Left renal pelvis (tissue), 4 donors: ENCODE results near the gene ADAMTS6. TPM values are rescaled to one million over a fixed set of nuclear protein-coding genes. Genes with fewer than 3 reads are reported as not detected.
"Not testable (repeated sequence)": the region's sequence is repeated elsewhere in the genome, so short reads cannot be mapped to it uniquely, and the experiment has no call there.

Experiments
- DNase-seq, 4 donors: peaks; one replicate each; pipeline ENCODE4 v3.0.0-alpha.2; 2013; ENCODE audit warnings: low read depth in 4 of 4, low spot score in 3 of 4
- polyA plus RNA-seq, 4 donors: library from polyadenylated mRNA; unstranded; fragments of 120-200 nt; gene quantifications; one replicate each; pipeline ENCODE4 v1.2.1, GENCODE V29; 2013; ENCODE audit not compliant: insufficient read length in 4 of 4

ADAMTS6 gene
- polyA plus RNA-seq, 4 donors, result 2.6 to 8.1 (median 3.0) TPM

- no peak for DNase-seq
Observed at GRCh38 chr5:65209341-65209740, 272.4 kb downstream of the ADAMTS6 start.

- no peak for DNase-seq
Observed at GRCh38 chr5:65204966-65205365, 276.8 kb downstream of the ADAMTS6 start.

DNA sequence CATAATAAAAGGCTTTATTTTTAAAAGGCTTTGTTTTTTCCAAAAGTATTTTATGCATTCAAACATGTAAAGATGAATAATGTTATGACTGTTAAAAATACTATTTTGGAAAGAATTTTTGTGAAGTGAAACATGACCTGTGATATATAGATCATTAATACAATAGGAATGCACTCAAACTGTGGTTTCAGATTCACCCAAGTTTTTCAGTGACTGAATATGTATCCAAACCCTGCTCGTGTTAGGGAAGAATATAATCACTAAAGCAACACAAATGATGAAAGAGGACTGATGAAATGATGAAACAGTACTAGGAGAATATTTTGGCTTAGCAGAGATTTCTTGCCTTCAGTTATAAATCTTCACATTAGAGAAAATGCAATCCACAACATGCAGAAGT is 278.0 kb downstream of the ADAMTS6 start:
- no peak for DNase-seq

- no peak for DNase-seq
Observed at GRCh38 chr5:65199993-65200675, 281.6 kb downstream of the ADAMTS6 start.

GRCh38 chr5:65198456-65199120 is 283.1 kb downstream of the ADAMTS6 start:
- DNase-seq, result no peak

DNA sequence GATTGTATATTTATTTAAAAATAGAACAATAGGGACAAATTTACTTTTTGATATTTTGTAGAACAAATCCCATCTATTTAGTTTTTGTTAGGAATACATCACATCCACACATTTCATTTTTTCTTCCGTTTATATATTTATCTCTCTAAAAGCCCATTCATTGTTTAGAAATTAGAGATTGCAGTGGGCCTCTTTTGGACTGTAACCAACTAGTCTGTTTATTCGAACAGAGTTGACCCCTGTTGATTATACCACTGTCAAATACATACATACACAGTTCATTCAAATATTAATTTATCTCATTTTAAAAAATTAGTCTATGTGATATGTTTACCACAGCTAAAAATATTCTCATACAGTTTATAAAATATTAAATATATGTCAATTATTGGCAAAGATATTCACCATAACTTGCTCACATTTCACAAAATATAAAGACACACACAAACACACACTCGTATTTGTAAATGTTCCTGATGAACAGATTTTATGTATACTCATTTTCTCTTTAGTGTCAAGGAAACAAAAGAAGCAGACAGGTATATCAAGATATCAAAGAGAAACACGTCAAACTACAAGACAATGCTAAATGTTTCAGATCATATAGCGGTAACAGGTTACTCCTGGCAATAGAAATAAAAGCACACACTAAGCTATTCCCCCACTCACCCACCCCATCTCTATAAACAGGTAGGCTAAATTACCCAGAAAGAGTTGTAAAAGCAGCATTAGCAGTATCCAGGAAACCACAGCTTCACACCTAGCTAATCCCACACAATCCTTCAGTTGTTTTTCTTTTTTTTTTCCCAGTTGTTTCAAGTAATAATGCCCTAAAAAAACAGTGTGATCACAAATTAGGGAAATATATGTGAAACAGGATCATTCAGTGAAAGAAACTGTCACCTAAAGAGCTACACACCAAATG is 283.9 kb downstream of the ADAMTS6 start:
- DNase-seq, result no peak

- no peak for DNase-seq
Observed at GRCh38 chr5:65194871-65195270, 286.8 kb downstream of the ADAMTS6 start.

DNA sequence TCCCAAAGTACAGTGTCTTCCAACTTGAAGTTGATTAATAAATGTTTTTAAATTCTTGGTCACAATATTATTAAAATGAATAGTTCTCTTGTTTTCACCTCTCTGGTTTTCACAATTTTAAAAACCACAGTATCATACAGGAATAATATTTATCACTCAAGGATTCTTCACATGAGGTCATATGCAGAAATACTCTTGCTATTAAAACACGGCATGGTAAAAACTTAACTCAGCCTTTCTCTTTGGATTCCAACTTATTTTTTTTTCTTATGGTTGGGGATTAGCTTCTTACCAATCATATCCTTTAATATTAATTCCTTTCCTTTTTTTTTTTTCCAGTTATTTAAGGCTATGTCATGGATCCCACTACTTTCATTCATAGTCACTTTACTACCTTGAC is 289.4 kb downstream of the ADAMTS6 start:
- no peak for DNase-seq

DNA sequence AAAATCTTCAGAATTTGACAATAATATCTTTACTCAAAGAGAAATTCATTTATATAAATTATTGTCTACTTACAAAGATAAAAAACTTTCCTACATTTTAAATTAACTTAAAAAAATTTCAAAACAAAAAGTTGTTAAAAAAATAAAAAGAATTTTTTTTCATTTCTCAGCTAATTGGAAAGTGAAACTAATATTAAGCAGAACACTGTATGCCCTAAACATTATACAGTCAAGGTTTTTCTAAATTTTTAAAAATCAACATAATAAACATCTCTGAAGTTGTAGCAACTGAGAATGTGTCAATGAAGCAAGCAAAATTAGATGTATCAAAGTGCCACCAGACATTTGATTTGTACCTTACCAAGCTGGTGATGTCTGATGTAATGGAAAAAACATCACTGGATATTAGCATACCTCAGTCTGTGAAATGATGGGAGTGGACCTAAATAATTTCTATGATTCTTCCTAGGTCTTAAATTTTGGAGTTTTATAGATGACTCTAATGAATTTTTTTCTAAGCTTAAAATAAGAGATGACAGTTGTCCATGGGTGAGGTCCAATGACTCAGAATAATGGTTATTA is 290.1 kb downstream of the ADAMTS6 start:
- no peak for DNase-seq

DNA sequence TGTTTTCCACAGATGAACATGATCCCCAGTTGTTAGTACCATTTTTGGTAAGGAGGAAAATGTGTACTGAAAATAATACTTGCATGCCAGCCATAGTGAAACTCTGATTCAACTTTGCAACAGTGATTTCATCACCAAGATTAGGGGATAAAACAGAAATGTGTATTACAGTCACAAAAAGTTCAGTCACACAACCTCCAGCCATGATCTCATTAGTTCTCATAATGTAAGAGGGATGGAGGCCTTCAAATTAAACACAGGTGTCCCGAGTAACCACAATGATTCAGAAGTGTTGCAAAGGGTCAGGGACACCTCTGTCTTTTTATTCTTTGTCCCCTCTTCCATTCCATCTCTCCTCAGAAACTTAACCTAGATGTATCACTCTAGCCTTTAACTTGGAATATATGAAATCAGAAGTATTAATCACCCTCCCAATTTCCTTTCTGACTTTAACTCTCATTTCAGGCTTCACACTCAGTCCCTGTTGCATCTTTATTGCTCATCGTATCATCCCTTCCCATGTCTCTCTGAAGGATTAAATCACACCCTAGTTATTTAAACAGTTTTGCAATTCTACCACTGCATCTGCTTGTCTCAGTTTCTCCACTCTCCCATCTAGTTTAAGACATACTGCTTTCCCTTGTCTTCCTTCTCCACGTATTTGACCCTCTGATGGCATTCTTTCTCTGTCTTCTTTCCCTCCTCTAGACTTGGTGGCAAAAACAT is 291.2 kb downstream of the ADAMTS6 start:
- no peak for DNase-seq

- DNase-seq, result no peak
Observed at GRCh38 chr5:65186646-65187227, 295.0 kb downstream of the ADAMTS6 start.

DNA sequence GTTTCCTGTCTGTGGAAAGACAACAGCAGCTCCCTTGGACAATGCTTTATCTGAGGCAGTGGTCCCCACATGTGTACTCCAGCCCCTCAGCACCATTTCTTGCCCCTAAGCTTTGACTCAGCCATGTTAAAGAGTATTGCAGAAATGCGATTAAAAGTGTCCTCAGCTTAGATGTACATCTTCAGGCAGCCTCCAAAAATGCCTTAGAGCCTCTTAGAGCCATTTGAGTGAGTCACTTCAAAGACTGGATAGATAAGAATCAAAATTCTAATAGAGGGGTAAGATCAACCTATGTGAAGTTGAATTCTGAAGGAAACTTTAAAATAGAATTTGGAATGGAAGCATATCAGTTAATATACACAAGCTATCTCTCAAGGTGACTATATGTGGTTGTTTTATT is 296.3 kb downstream of the ADAMTS6 start:
- no peak for DNase-seq

DNA sequence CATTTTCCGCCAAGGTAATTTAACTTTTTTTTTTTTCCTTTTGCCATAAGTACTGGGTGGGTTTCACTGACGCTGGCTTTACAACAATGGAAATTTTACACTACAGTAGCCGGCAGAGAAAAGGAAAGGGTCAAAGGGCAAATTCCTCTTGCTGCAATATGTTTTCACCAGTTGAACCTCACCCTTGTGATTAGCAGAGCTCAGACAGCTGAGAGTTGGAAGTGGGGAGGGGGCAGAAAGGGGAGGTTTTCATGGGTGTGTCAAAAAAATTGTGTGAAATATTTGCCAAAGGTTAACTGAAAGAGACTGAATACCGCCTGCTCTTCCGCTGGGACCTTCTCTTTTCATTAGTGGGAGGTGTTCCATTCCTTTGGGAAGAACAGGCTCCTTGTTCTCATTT is 296.9 kb downstream of the ADAMTS6 start:
- no peak for DNase-seq

- not testable (repeated sequence) for DNase-seq
Observed at GRCh38 chr5:65174231-65174630, 307.5 kb downstream of the ADAMTS6 start.

- no peak for DNase-seq
Observed at GRCh38 chr5:65173130-65173525, 308.6 kb downstream of the ADAMTS6 start.

GRCh38 chr5:65172486-65173129 is 309.1 kb downstream of the ADAMTS6 start:
- no peak for DNase-seq

DNA sequence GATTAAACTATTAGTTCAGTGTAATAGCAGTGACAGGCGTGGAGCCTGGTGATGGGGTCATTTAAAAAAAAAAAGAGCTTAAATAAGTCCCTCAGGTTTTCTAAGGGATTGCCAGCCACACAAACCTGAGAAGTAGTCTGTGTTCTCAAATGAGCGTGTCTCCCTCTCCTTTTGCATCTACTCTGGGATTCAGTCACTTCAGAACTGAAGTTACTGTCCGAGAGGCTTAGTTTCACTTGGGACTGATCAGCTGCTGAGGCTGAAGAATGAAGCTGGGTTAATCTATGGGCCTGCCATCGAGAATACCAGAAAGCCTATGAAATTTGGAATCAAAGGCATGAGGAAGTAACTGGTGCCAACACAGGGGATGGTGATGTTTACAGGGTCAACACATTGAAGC is 310.1 kb downstream of the ADAMTS6 start:
- DNase-seq, result no peak

- no peak for DNase-seq
Observed at GRCh38 chr5:65163698-65164097, 318.0 kb downstream of the ADAMTS6 start.

DNA sequence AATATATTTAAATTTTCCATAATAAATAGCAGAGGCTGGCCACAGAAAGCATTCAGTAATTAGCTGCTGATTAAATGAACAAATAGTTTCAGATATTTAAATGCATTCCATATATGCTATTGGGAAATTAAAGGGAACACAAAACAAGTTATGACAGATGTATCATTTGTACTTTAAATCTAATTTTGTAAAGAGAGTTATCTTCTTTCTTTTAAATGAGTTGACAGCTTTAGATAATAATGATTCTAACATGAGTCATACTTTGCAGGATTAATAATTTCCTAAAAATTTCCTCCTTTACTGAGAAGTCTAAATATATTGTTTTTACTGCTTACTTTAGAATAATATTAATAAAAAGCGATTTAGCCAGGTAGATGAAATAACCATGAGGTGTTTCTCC is 320.1 kb downstream of the ADAMTS6 start:
- DNase-seq, result no peak
